ENCODE data around the gene CNIH1. TPM values are rescaled to one million over a fixed set of nuclear protein-coding genes. Genes with fewer than 3 reads are reported as not detected.

CNIH1 gene
- total RNA-seq, 1 experiment from 2014 or later = 80.7 TPM

GRCh38 chr14:54425537-54426274 lies 15.5 kb downstream of the CNIH1 start:
- CTCF ChIA-PET = no interaction called here
- Mint-ChIP-seq H3K27ac (no peak overlapping the region), H3K4me1 (0 out of 2 replicates have a peak, but pooled peaks cover under 1% of the 10 kb centered on the region), H3K36me3 (peaks cover 46% of the 10 kb centered on the region), H3K9me3 (no peaks in the 10 kb centered on the region), H3K27me3 (ENCODE audit: low read depth) (no peaks in the 10 kb centered on the region; the same call in 1 of the 2 replicates), H3K4me3 (no peak overlapping the region)
- TF ChIP-seq ZNF263 (CRISPR knock-in tag; IDR thresholded peaks at IDR 0.05; ENCODE audit: low read depth) (no peak), ZBTB43 (CRISPR knock-in tag; IDR thresholded peaks at IDR 0.05) (no peak), HMGA2 (CRISPR knock-in tag; IDR thresholded peaks at IDR 0.05) (no peak), HMGXB4 (CRISPR knock-in tag; IDR thresholded peaks at IDR 0.05) (no peak), CTCF (IDR thresholded peaks at IDR 0.05) (no peak), ZNF423 (CRISPR knock-in tag; IDR thresholded peaks at IDR 0.05) (no peak), ETV6 (CRISPR knock-in tag; IDR thresholded peaks at IDR 0.05) (no peak)
- DNase-seq (ENCODE audit: low spot score) = no peak
- POLR2A ChIA-PET = no interaction called here
- ATAC-seq = no peak

GRCh38 chr14:54425068-54425467 lies 16.1 kb downstream of the CNIH1 start:
- ATAC-seq (no peak), DNase-seq (ENCODE audit: low spot score) (no peak)
- Mint-ChIP-seq H3K27me3 (ENCODE audit: low read depth) (no peaks in the 10 kb centered on the region; the same call in 1 of the 2 replicates), H3K4me1 (peaks cover 5% of the 10 kb centered on the region), H3K9me3 (no peaks in the 10 kb centered on the region), H3K4me3 (no peak overlapping the region), H3K36me3 (peaks cover 40% of the 10 kb centered on the region), H3K27ac (no peak overlapping the region)
- TF ChIP-seq SMAD3 (CRISPR knock-in tag; IDR thresholded peaks at IDR 0.05; ENCODE audit: borderline replicate concordance) (no peak), PREB (CRISPR knock-in tag; IDR thresholded peaks at IDR 0.05; ENCODE audit: borderline replicate concordance) (no peak), CBFB (CRISPR knock-in tag; IDR thresholded peaks at IDR 0.05; ENCODE audit: low read depth) (no peak), ZNF138 (CRISPR knock-in tag; conservative IDR thresholded peaks at IDR 0.05) (no peak), CDX4 (CRISPR knock-in tag; IDR thresholded peaks at IDR 0.05; ENCODE audit: borderline replicate concordance) (no peak), JUN (CRISPR knock-in tag; IDR thresholded peaks at IDR 0.05) (no peak)
- CTCF ChIA-PET = interaction anchor here (2.6 kb wide), 1 partner anchor 58 kb away, joined by 14 read pairs; no protein-coding TSS in a partner anchor
- POLR2A ChIA-PET = no interaction called here

GRCh38 chr14:54424479-54424901 lies 16.7 kb downstream of the CNIH1 start:
- H3K27me3 Mint-ChIP-seq (ENCODE audit: low read depth) = no peaks in the 10 kb centered on the region; the same call in 1 of the 2 replicates
- no peak for DNase-seq (ENCODE audit: low spot score)
- ChIA-PET POLR2A (no interaction called here), CTCF (interaction anchor here (2.6 kb wide), 1 partner anchor 58 kb away, joined by 14 read pairs; no protein-coding TSS in a partner anchor)
- 0 out of 2 replicates have a peak, but pooled peaks have one; percentile 11 for TF ChIP-seq GABPB1 (CRISPR knock-in tag; IDR thresholded peaks at IDR 0.05)
- no peak for TF ChIP-seq IRF2 (CRISPR knock-in tag; IDR thresholded peaks at IDR 0.05; ENCODE audit: borderline replicate concordance, low read depth)
- H3K27ac Mint-ChIP-seq = no peak overlapping the region
- peaks cover 5% of the 10 kb centered on the region for H3K4me1 Mint-ChIP-seq
- H3K9me3 Mint-ChIP-seq = no peaks in the 10 kb centered on the region
- no peak overlapping the region for H3K4me3 Mint-ChIP-seq
- ATAC-seq = no peak
- H3K36me3 Mint-ChIP-seq = peaks cover 34% of the 10 kb centered on the region

All from WTC11 (cell line).